ENCODE data around the gene ANKS1B. TPM values are rescaled to one million over a fixed set of nuclear protein-coding genes. Genes with fewer than 3 reads are reported as not detected.

ANKS1B gene
- total RNA-seq, 1 experiment from 2014 or later, result 0.10 TPM

- no peak for DNase-seq (ENCODE audit: extremely low read depth, low read depth)
Measured at GRCh38 chr12:98812225-98812624, 1172.5 kb downstream of the ANKS1B start.

GRCh38 chr12:98808243-98808875 is 1176.4 kb downstream of the ANKS1B start:
- DNase-seq (ENCODE audit: extremely low read depth, low read depth), result no peak

- DNase-seq (ENCODE audit: extremely low read depth, low read depth), result no peak
Measured at GRCh38 chr12:98807187-98807586, 1177.5 kb downstream of the ANKS1B start.

- no peak for DNase-seq (ENCODE audit: extremely low read depth, low read depth)
Measured at GRCh38 chr12:98803468-98804209, 1181.1 kb downstream of the ANKS1B start.

- no peak for DNase-seq (ENCODE audit: extremely low read depth, low read depth)
Measured at GRCh38 chr12:98799822-98800221, 1184.9 kb downstream of the ANKS1B start.

GRCh38 chr12:98799146-98799810 is 1185.5 kb downstream of the ANKS1B start:
- no peak for DNase-seq (ENCODE audit: extremely low read depth, low read depth)

- no peak for DNase-seq (ENCODE audit: extremely low read depth, low read depth)
Measured at GRCh38 chr12:98797200-98797599, 1187.5 kb downstream of the ANKS1B start.

GRCh38 chr12:98796745-98797144 is 1188.0 kb downstream of the ANKS1B start:
- DNase-seq (ENCODE audit: extremely low read depth, low read depth), result no peak

- no peak for DNase-seq (ENCODE audit: extremely low read depth, low read depth)
Measured at GRCh38 chr12:98793121-98793520, 1191.6 kb downstream of the ANKS1B start.

GRCh38 chr12:98791406-98791805 is 1193.3 kb downstream of the ANKS1B start:
- no peak for DNase-seq (ENCODE audit: extremely low read depth, low read depth)

GRCh38 chr12:98788396-98788795 is 1196.3 kb downstream of the ANKS1B start:
- no peak for DNase-seq (ENCODE audit: extremely low read depth, low read depth)

GRCh38 chr12:98786653-98787052 is 1198.1 kb downstream of the ANKS1B start:
- DNase-seq (ENCODE audit: extremely low read depth, low read depth), result no peak

GRCh38 chr12:98783420-98783819 is 1201.3 kb downstream of the ANKS1B start:
- DNase-seq (ENCODE audit: extremely low read depth, low read depth), result no peak

GRCh38 chr12:98780261-98780660 is 1204.5 kb downstream of the ANKS1B start:
- no peak for DNase-seq (ENCODE audit: extremely low read depth, low read depth)

- no peak for DNase-seq (ENCODE audit: extremely low read depth, low read depth)
Measured at GRCh38 chr12:98772818-98773217, 1211.9 kb downstream of the ANKS1B start.

GRCh38 chr12:98771811-98772752 is 1212.7 kb downstream of the ANKS1B start:
- DNase-seq (ENCODE audit: extremely low read depth, low read depth), result no peak

GRCh38 chr12:98770230-98770629 is 1214.5 kb downstream of the ANKS1B start:
- no peak for DNase-seq (ENCODE audit: extremely low read depth, low read depth)

GRCh38 chr12:98769068-98769467 is 1215.7 kb downstream of the ANKS1B start:
- DNase-seq (ENCODE audit: extremely low read depth, low read depth), result no peak

- DNase-seq (ENCODE audit: extremely low read depth, low read depth), result no peak
Measured at GRCh38 chr12:98767248-98767647, 1217.5 kb downstream of the ANKS1B start.

GRCh38 chr12:98763656-98764055 is 1221.1 kb downstream of the ANKS1B start:
- no peak for DNase-seq (ENCODE audit: extremely low read depth, low read depth)

GRCh38 chr12:98758331-98758730 is 1226.4 kb downstream of the ANKS1B start:
- no peak for DNase-seq (ENCODE audit: extremely low read depth, low read depth)
